ENCODE results near the gene PRPSAP1. TPM values are rescaled to one million over a fixed set of nuclear protein-coding genes. Genes with fewer than 3 reads are reported as not detected.

The PRPSAP1 gene
- total RNA-seq, 1 experiment from 2014 or later, result 38.4 TPM

DNA sequence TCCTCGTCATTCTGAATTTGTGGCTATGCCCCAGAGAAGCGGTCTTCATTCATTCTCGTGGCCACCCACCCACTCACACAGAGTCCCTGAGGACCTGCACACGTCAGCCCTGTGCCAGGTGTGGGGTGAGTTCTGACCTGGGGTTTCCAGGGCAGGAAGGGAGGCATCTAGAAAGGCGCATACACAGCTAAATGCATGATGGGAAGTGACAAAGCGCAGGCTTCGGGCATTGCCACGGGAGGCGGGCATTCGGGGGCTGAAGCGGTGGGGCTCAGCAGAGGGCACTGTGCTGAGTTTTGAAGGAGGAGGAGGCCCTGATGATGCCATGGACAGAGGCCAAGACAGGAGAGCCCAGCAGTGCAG lies 77.7 kb downstream of the PRPSAP1 start:
- no peak overlapping the region for H3K27ac Mint-ChIP-seq
- H2AK5ac ChIP-seq (ENCODE audit: insufficient read length, low read length), result no peak overlapping the region

More for the DNA sequence above, 77.7 kb downstream of the PRPSAP1 start:
- no peak for DNase-seq
- no peak overlapping the region for H2BK20ac ChIP-seq (ENCODE audit: low read depth, low read length, poor library complexity, severe bottlenecking)
- WGBS (ENCODE audit: extremely low coverage, insufficient read length, low lambda C conversion rate), result no CpG with 5 or more reads among the region's 11 CpGs
- no peak overlapping the region for H3K4me2 ChIP-seq (ENCODE audit: insufficient read depth, insufficient read length, low read length)
- H2BK12ac ChIP-seq (ENCODE audit: insufficient read length, low read depth, low read length), result no peak overlapping the region
- H3K23ac ChIP-seq (ENCODE audit: insufficient read length, low read depth, low read length), result no peak overlapping the region
- H3T11ph ChIP-seq (ENCODE audit: low read length), result no peak overlapping the region
- H4K8ac ChIP-seq (replicated peaks; ENCODE audit: insufficient read length, low read depth, low read length), result no peak overlapping the region
- no peaks in the 10 kb centered on the region for H3K9me3 Mint-ChIP-seq
- no peak overlapping the region for H2BK15ac ChIP-seq (ENCODE audit: low read depth, low read length)
- H2BK5ac ChIP-seq (ENCODE audit: insufficient read length, low read length), result no peak overlapping the region
- H3K18ac ChIP-seq (ENCODE audit: insufficient read length, low read depth, low read length), result no peak overlapping the region
- no peak overlapping the region; a peak in 1 of 5 replicates for H3K4me3 Mint-ChIP-seq
- H4K5ac ChIP-seq (ENCODE audit: insufficient read length, low read depth, low read length), result no peak overlapping the region
- no peaks in the 10 kb centered on the region for H3K36me3 Mint-ChIP-seq (ENCODE audit: insufficient read depth in 1 of 3, low read depth in 3 of 3)
- H2BK120ac ChIP-seq (ENCODE audit: low read depth, low read length, poor library complexity, severe bottlenecking), result no peak overlapping the region
- no peak overlapping the region for H3K4ac ChIP-seq (ENCODE audit: low read depth, low read length)
- no peak overlapping the region for H3K14ac ChIP-seq (ENCODE audit: insufficient read depth, low read length)
- H3K27me3 Mint-ChIP-seq (ENCODE audit: low read depth), result peaks cover 1% of the 10 kb centered on the region; the same call in 1 of the 2 replicates
- TF ChIP-seq, protein P1, sequence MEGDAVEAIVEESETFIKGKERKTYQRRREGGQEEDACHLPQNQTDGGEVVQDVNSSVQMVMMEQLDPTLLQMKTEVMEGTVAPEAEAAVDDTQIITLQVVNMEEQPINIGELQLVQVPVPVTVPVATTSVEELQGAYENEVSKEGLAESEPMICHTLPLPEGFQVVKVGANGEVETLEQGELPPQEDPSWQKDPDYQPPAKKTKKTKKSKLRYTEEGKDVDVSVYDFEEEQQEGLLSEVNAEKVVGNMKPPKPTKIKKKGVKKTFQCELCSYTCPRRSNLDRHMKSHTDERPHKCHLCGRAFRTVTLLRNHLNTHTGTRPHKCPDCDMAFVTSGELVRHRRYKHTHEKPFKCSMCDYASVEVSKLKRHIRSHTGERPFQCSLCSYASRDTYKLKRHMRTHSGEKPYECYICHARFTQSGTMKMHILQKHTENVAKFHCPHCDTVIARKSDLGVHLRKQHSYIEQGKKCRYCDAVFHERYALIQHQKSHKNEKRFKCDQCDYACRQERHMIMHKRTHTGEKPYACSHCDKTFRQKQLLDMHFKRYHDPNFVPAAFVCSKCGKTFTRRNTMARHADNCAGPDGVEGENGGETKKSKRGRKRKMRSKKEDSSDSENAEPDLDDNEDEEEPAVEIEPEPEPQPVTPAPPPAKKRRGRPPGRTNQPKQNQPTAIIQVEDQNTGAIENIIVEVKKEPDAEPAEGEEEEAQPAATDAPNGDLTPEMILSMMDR (conservative IDR thresholded peaks at IDR 0.05), result no peak
- H4K20me1 ChIP-seq (ENCODE audit: control insufficient read depth, insufficient read depth, insufficient read length), result no peaks in the 10 kb centered on the region
- no peak overlapping the region for H3K27ac ChIP-seq (ENCODE audit: insufficient read length, low read depth, low read length)
- no peaks in the 10 kb centered on the region for H3K27me3 ChIP-seq (ENCODE audit: insufficient read depth, low read length)
- no peaks in the 10 kb centered on the region for H3K23me2 ChIP-seq (ENCODE audit: insufficient read length, low read depth, low read length, poor library complexity, severe bottlenecking)
- H3K79me2 ChIP-seq (ENCODE audit: insufficient read depth, low read length), result no peaks in the 10 kb centered on the region
- no peaks in the 10 kb centered on the region for H3K9me3 ChIP-seq (ENCODE audit: control insufficient read depth, low read depth, low read length)
- H3K79me1 ChIP-seq (ENCODE audit: insufficient read depth, low read depth, low read length, poor library complexity, severe bottlenecking), result no peaks in the 10 kb centered on the region
- H3K4me1 ChIP-seq (ENCODE audit: insufficient read depth, low read length), result no peaks in the 10 kb centered on the region; the same call in 1 of the 2 replicates
- H2AFZ ChIP-seq (ENCODE audit: low read length), result no peak overlapping the region
- no peak overlapping the region for H3K56ac ChIP-seq (ENCODE audit: insufficient read length, low read depth, low read length)
- peaks cover 9 to 27% of the 10 kb centered on the region in 2 experiments for H3K4me1 Mint-ChIP-seq
- no peak overlapping the region for H4K91ac ChIP-seq (ENCODE audit: insufficient read length, low read depth, low read length)
- no peak overlapping the region for H3K9ac ChIP-seq (ENCODE audit: extremely low read depth, insufficient read length, low read length)

Measured in H9 (cell line).